K562 (cell line): ENCODE data around the gene RASSF1. TPM values are rescaled to one million over a fixed set of nuclear protein-coding genes. Genes with fewer than 3 reads are reported as not detected.

Experiments
- ATAC-seq: fragments of 200-7000 bp; cut with Tn5 transposase; 3 replicates; pipeline ENCODE4 v1.9.1; 2020; ENCODE audit warnings: moderate library complexity
- BruUV-seq: library from RNA; stranded (reverse); fragments of 400-500 nt; replicated peaks from 2 replicates; lab custom pipeline; 2021; lab: Mats Ljungman, UMichigan
- CTCF ChIA-PET: fragments of 300-600 bp; formaldehyde crosslinking; extraction: SDS; loops from one replicate; lab custom pipeline; 2021; ENCODE audit warnings: low intra/inter-chr PET ratio; lab: Yijun Ruan, JAX
- POLR2A ChIA-PET: fragments of 300-600, 350-650 bp; sonication (Branson Sonifier 250); formaldehyde crosslinking; extraction: SDS; loops from one replicate; lab custom pipeline; 2021; ENCODE audit warnings: antibody characterized with exemption, inconsistent platforms; lab: Yijun Ruan, JAX
- DNase-seq, 4 experiments: peaks; one replicate each; pipeline versions ENCODE4 v3.0.0 to v3.0.0-alpha.2; 2011 to 2018; ENCODE audit warnings: low spot score in 3 of 4, mixed read lengths in 3 of 4; ENCODE audit errors: extremely low read depth in 1 of 4
- FAIRE-seq: peaks from 2 replicates; lab custom pipeline; 2011; peaks lifted over from hg19 to GRCh38; lab: Jason Lieb, UNC
- H2AFZ ChIP-seq: 2 replicates; pipeline ENCODE4 v1.6.0; 2011; ENCODE audit warnings: low read depth, low read length, control low read depth, inconsistent platforms
- H3K27ac ChIP-seq: fragments of 200-600 bp; 3 replicates; pipeline ENCODE4 v1.8.0; 2011; ENCODE audit warnings: low read depth, mild to moderate bottlenecking, control low read depth, inconsistent platforms, low read length, moderate library complexity, mixed read lengths; ENCODE audit errors: extremely low read depth
- H3K27me3 ChIP-seq, 2 experiments: fragments of 300-600 bp in 1 of 2; 2 replicates in 1 of 2; 3 replicates in 1 of 2; pipeline versions ENCODE4 v1.6.0 to v1.8.0; 2011; ENCODE audit warnings: inconsistent platforms in 2 of 2, low read length in 2 of 2, mild to moderate bottlenecking in 1 of 2, mixed read lengths in 1 of 2, moderate library complexity in 1 of 2; ENCODE audit not compliant: control insufficient read depth in 2 of 2, insufficient read depth in 2 of 2
- H3K36me3 ChIP-seq: fragments of 300-600 bp; 3 replicates; pipeline ENCODE4 v1.8.0; 2011; ENCODE audit warnings: mild to moderate bottlenecking, low read length, inconsistent platforms; ENCODE audit not compliant: control insufficient read depth, insufficient read depth
- H3K4me1 ChIP-seq, 2 experiments: fragments of 200-600 bp in 1 of 2; replicated peaks in 1 of 2; 2 replicates in 1 of 2; 3 replicates in 1 of 2; pipeline versions ENCODE4 v1.5.1 to v1.8.0; 2011; ENCODE audit warnings: inconsistent platforms in 2 of 2, low read length in 2 of 2, mild to moderate bottlenecking in 1 of 2, mixed read lengths in 1 of 2, moderate library complexity in 1 of 2; ENCODE audit not compliant: control insufficient read depth in 2 of 2, insufficient read depth in 2 of 2
- H3K4me2 ChIP-seq: 2 replicates; pipeline ENCODE4 v1.6.1; 2011; ENCODE audit warnings: low read length, control low read depth, inconsistent platforms, mixed read lengths; ENCODE audit not compliant: insufficient read depth
- H3K4me3 ChIP-seq: fragments of 200-600 bp; sonication (generic), shearing (Covaris generic); 2 replicates; pipeline ENCODE4 v1.5.1; 2016; ENCODE audit warnings: control low read depth, inconsistent platforms
- H3K79me2 ChIP-seq: fragments of 200-600 bp; 3 replicates; pipeline ENCODE4 v1.8.0; 2011; ENCODE audit warnings: low read length, inconsistent platforms; ENCODE audit not compliant: control insufficient read depth, insufficient read depth
- H3K9ac ChIP-seq, 2 experiments: 2 replicates each; pipeline versions ENCODE4 v1.6.0 to v1.6.1; 2011; ENCODE audit warnings: low read depth in 2 of 2, low read length in 2 of 2, control low read depth in 1 of 2, inconsistent platforms in 1 of 2, mild to moderate bottlenecking in 1 of 2, mixed read lengths in 1 of 2; ENCODE audit not compliant: insufficient read depth in 1 of 2
- H3K9me1 ChIP-seq: one replicate; pipeline ENCODE4 v1.6.0; 2011; ENCODE audit warnings: inconsistent platforms, mild to moderate bottlenecking, low read length, moderate library complexity; ENCODE audit not compliant: control insufficient read depth, insufficient read depth
- H3K9me3 ChIP-seq: replicated peaks from 2 replicates; pipeline ENCODE4 v1.5.1; 2011; ENCODE audit warnings: low read depth, low read length, inconsistent platforms; ENCODE audit not compliant: control insufficient read depth, insufficient read depth
- H4K20me1 ChIP-seq: replicated peaks from 2 replicates; pipeline ENCODE4 v1.6.1; 2011; ENCODE audit warnings: low read length, inconsistent platforms, mixed read lengths; ENCODE audit not compliant: control insufficient read depth, insufficient read depth
- BDP1 ChIP-seq: IDR thresholded peaks from 3 replicates; pipeline ENCODE4 v1.6.1; 2011; ENCODE audit not compliant: insufficient read length, insufficient read depth
- CREB1 ChIP-seq, 2 experiments: sonication (generic) in 1 of 2; formaldehyde crosslinking in 1 of 2; IDR thresholded peaks; 2 replicates each; pipeline versions ENCODE4 v1.6.1 to v1.8.0; 2012 to 2022; ENCODE audit warnings: inconsistent platforms in 1 of 2, mild to moderate bottlenecking in 1 of 2, missing genetic modification reagents in 1 of 2, moderate library complexity in 1 of 2
- WGBS: fragments of 100-300 bp; shearing (Covaris generic); methylation state at CpG from one replicate; pipeline ENCODE4 v1.1.6; 2016; ENCODE audit warnings: low coverage, mixed read lengths; ENCODE audit not compliant: insufficient coverage; ENCODE audit errors: missing lambda C conversion rate; 5-methylcytosine and 5-hydroxymethylcytosine counted together
- in situ Hi-C: fragments of 300-500 bp; cut with MboI; formaldehyde crosslinking; loops from 4 replicates; pipeline ENCODE4 v1.15.0; 2018; ENCODE audit warnings: inconsistent platforms, mixed read lengths
- intact Hi-C: fragments of 100-400 bp; cut with micrococcal nuclease; formaldehyde crosslinking; loops from 2 replicates; pipeline ENCODE4 v1.14.2; 2022
- polyA plus RNA-seq, 8 experiments: library from polyadenylated mRNA; depleted of rRNA in 4 of 8; stranded (reverse) in 5 of 8; unstranded in 3 of 8; fragments of >200 nt; fragmentation: Nextera tagmentation in 2 of 8; fragmentation: Illumina TruSeq in 1 of 8; extraction: Ambion mirVana in 2 of 8; extraction: Trizol in 1 of 8; gene quantifications; 2 replicates each; pipeline versions ENCODE4 v1.2.1 to v1.2.3, GENCODE V29; 2011 to 2014; ENCODE audit warnings: inconsistent platforms in 1 of 8, missing spikeins in 1 of 8
- total RNA-seq, 7 experiments: library from RNA; depleted of rRNA in 6 of 7; stranded (reverse); fragments of >200 nt in 6 of 7; fragmentation: Illumina TruSeq in 2 of 7; extraction: Trizol in 2 of 7; gene quantifications; 2 replicates each; pipeline versions ENCODE4 v1.2.1 to v1.2.3, GENCODE V29; 2011 to 2021; ENCODE audit warnings: low replicate concordance in 1 of 7

RASSF1 gene
- total and polyA plus RNA-seq, 9 of the 15 experiments (the other 6 are each of a cell fraction or from before 2014, with no cell fraction given), result 3.6 to 57.1 (median 24.6) TPM

- H3K36me3 ChIP-seq, result no peaks in the 10 kb centered on the region
- TF ChIP-seq CREB1 (IDR thresholded peaks at IDR 0.05), result no peak
- no peak for TF ChIP-seq CREB1 (CRISPR knock-in tag; IDR thresholded peaks at IDR 0.05)
- WGBS, result 78% methylated on average over 3 of the region's 13 CpGs
- intact Hi-C loops, result no loop called here
- H3K9me1 ChIP-seq, result peaks cover 3% of the 10 kb centered on the region
- H4K20me1 ChIP-seq, result no peaks in the 10 kb centered on the region
- H3K4me1 ChIP-seq, result peaks cover 24 to 54% of the 10 kb centered on the region in 2 experiments; a peak in 4 of 5 replicates
- no peak overlapping the region for H3K4me2 ChIP-seq
- no peak overlapping the region for H2AFZ ChIP-seq
- peaks cover 36% of the 10 kb centered on the region for H3K79me2 ChIP-seq
- peak overlapping the region in 1 of 2 experiments; percentile 79; a peak in 2 of 4 replicates for H3K9ac ChIP-seq
- no peak for ATAC-seq
- POLR2A ChIA-PET, result interaction anchor here (1.5 to 1.7 kb wide), 2 partner anchors 14 kb away, joined by 4 to 5 read pairs; partner anchors contain the start of gene TUSC2
- no peak overlapping the region for H3K4me3 ChIP-seq
- H3K27me3 ChIP-seq, result no peaks in the 10 kb centered on the region
- CTCF ChIA-PET, result no interaction called here
- in situ Hi-C loops, result no loop called here
- no peak for DNase-seq
- no peak overlapping the region for H3K27ac ChIP-seq
- H3K9me3 ChIP-seq, result no peaks in the 10 kb centered on the region
- BruUV-seq, result no TSS peak
- no peak for FAIRE-seq
Observed at GRCh38 chr3:50341996-50342650, 1.5 kb upstream of the RASSF1 start.

DNA sequence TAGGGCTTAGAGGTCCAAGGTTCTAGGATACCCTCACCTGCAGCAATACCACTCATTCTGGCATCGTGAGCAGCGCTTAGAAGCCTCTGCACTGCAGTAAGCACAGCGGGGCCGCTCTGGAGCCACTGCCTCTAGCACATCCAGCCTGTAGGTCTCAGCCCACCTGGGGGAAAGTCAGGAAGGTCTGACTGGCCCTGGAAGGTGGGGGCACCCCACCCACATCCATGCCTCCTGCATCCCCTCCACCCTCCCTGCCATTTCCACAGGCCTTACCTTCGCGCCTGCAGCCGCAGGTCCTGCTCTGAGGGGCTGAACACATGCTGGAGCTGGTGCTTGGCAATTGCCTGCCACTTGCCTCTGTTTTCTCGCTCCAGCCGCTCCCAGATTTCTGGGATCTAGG is 901 bp upstream of the RASSF1 start:
- Histone ChIP-seq H3K27me3 (no peaks in the 10 kb centered on the region), H3K4me3 (peak overlapping the region; percentile 96; the same call in 1 of the 2 replicates), H3K27ac (peak overlapping the region; percentile 99; the same call in 2 of the 3 replicates), H3K4me1 (peaks cover 24 to 58% of the 10 kb centered on the region in 2 experiments; a peak in 4 of 5 replicates), H3K9ac (peak overlapping the region; percentile 64 to 98; a peak in 3 of 4 replicates), H3K9me3 (no peaks in the 10 kb centered on the region), H3K4me2 (peak overlapping the region; percentile 72), H2AFZ (no peak overlapping the region), H3K79me2 (peaks cover 41% of the 10 kb centered on the region), H3K36me3 (peaks cover 2% of the 10 kb centered on the region; the same call in 1 of the 3 replicates), H3K9me1 (peaks cover 3% of the 10 kb centered on the region), H4K20me1 (no peaks in the 10 kb centered on the region)
- ChIA-PET CTCF (no interaction called here), POLR2A (interaction anchor here (0.5 to 1.5 kb wide), 3 partner anchors 9 to 243 kb away, joined by 3 to 5 read pairs (median 4); partner anchors contain the start of genes CYB561D2, NPRL2 and TUSC2)
- 92% methylated on average over 5 of the region's 9 CpGs for WGBS
- in situ Hi-C loops (no loop called here), intact Hi-C loops (no loop called here)
- no peak for DNase-seq
- FAIRE-seq, result no peak
- no peak for ATAC-seq
- no TSS peak for BruUV-seq
- no peak for TF ChIP-seq BDP1
